ENCODE measurements around the gene LCN12.

DNA sequence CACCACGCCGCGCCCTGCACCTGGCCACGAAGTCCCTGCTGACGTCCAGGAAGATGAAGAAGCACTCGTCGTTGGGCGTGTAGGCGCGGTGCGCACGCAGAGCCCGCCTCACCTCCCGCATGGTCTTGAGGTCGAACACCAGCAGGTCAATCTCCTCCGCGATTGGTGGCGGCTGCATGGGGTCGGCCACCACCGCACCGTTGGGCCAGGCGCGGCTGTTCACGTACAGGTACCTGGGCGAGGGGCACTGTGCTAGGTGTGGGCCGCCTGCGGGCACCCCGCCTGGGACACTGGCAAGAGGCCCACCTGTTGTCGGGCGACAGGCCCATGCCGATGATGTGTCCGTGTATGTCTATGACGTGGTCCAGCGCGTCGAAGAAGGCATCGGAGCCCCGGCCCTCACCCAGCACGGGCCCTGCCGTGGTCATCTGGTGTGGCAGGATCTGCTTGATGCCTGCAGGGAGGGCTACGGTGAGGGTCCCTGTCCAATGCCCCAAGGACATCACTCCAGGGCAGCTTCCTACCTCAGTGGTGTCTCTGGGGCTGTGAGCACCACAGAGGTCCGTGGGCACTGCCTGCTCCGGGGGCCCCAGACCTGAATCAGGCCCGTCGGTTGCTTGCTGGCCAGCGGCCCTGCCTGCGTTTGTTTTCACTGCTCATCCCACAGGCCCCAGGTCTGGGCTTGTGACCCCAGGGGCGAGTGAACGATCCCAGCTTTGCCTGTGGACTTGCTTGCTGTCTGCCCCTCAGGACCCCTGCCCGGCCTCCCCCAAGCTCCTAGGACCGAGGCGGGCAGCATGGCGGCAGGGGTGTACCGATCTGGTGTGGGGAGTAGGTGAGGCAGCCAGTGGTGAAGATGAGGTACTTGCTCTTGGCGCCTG lies 10.6 kb upstream of the LCN12 start:
- TF ChIP-seq, protein P1, sequence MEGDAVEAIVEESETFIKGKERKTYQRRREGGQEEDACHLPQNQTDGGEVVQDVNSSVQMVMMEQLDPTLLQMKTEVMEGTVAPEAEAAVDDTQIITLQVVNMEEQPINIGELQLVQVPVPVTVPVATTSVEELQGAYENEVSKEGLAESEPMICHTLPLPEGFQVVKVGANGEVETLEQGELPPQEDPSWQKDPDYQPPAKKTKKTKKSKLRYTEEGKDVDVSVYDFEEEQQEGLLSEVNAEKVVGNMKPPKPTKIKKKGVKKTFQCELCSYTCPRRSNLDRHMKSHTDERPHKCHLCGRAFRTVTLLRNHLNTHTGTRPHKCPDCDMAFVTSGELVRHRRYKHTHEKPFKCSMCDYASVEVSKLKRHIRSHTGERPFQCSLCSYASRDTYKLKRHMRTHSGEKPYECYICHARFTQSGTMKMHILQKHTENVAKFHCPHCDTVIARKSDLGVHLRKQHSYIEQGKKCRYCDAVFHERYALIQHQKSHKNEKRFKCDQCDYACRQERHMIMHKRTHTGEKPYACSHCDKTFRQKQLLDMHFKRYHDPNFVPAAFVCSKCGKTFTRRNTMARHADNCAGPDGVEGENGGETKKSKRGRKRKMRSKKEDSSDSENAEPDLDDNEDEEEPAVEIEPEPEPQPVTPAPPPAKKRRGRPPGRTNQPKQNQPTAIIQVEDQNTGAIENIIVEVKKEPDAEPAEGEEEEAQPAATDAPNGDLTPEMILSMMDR (IDR thresholded peaks at IDR 0.05), result no peak
- TF ChIP-seq POLR2A (IDR thresholded peaks at IDR 0.05), result no peak

Measured in esophagus squamous epithelium (tissue), 4 donors.